H9 (cell line): ENCODE measurements around the gene PHAX. TPM values are rescaled to one million over a fixed set of nuclear protein-coding genes. Genes with fewer than 3 reads are reported as not detected.

ENCODE experiments used
- DNase-seq: peaks from one replicate; pipeline ENCODE4 v3.0.0-alpha.2; 2017
- H2AFZ ChIP-seq: one replicate; pipeline ENCODE4 v1.6.1; 2013; ENCODE audit warnings: mild to moderate bottlenecking, low read length, control low read depth, moderate library complexity
- H2AK5ac ChIP-seq: 2 replicates; pipeline ENCODE4 v1.6.1; 2013; ENCODE audit warnings: low read length, control low read depth, mixed read lengths; ENCODE audit not compliant: insufficient read length
- H2BK120ac ChIP-seq: one replicate; pipeline ENCODE4 v1.6.1; 2013; ENCODE audit warnings: low read depth, mild to moderate bottlenecking, low read length, control low read depth, inconsistent platforms; ENCODE audit not compliant: poor library complexity, severe bottlenecking
- H2BK12ac ChIP-seq: 2 replicates; pipeline ENCODE4 v1.6.1; 2013; ENCODE audit warnings: low read length, control low read depth, mixed read lengths, low read depth; ENCODE audit not compliant: insufficient read length
- H2BK15ac ChIP-seq: 2 replicates; pipeline ENCODE4 v1.6.1; 2013; ENCODE audit warnings: low read depth, low read length, control low read depth
- H2BK20ac ChIP-seq: one replicate; pipeline ENCODE4 v1.6.1; 2013; ENCODE audit warnings: low read depth, mild to moderate bottlenecking, low read length, control low read depth, inconsistent platforms; ENCODE audit not compliant: poor library complexity, severe bottlenecking
- H2BK5ac ChIP-seq: 2 replicates; pipeline ENCODE4 v1.6.1; 2013; ENCODE audit warnings: low read length, control low read depth, mixed read lengths; ENCODE audit not compliant: insufficient read length
- H3K14ac ChIP-seq: 2 replicates; pipeline ENCODE4 v1.6.1; 2013; ENCODE audit warnings: low read length, control low read depth; ENCODE audit not compliant: insufficient read depth
- H3K18ac ChIP-seq: 2 replicates; pipeline ENCODE4 v1.6.1; 2013; ENCODE audit warnings: low read depth, mild to moderate bottlenecking, mixed read lengths, low read length, control low read depth; ENCODE audit not compliant: insufficient read length
- H3K23ac ChIP-seq: 2 replicates; pipeline ENCODE4 v1.6.1; 2013; ENCODE audit warnings: low read length, control low read depth, mixed read lengths, low read depth; ENCODE audit not compliant: insufficient read length
- H3K23me2 ChIP-seq: 2 replicates; pipeline ENCODE4 v1.6.1; 2013; ENCODE audit warnings: low read depth, mild to moderate bottlenecking, mixed read lengths, low read length, control low read depth; ENCODE audit not compliant: insufficient read length, poor library complexity, severe bottlenecking
- H3K27ac ChIP-seq: 2 replicates; pipeline ENCODE4 v1.5.1; 2013; ENCODE audit warnings: low read length, control low read depth, mixed read lengths, low read depth; ENCODE audit not compliant: insufficient read length
- H3K27me3 ChIP-seq: 2 replicates; pipeline ENCODE4 v1.6.1; 2013; ENCODE audit warnings: low read length, control low read depth, inconsistent platforms; ENCODE audit not compliant: insufficient read depth
- H3K4ac ChIP-seq: 2 replicates; pipeline ENCODE4 v1.6.1; 2013; ENCODE audit warnings: low read depth, mild to moderate bottlenecking, control low read depth, inconsistent platforms, low read length, moderate library complexity
- H3K4me1 ChIP-seq: 2 replicates; pipeline ENCODE4 v1.6.1; 2013; ENCODE audit warnings: low read length, control low read depth, inconsistent platforms; ENCODE audit not compliant: insufficient read depth
- H3K4me2 ChIP-seq: 2 replicates; pipeline ENCODE4 v1.6.1; 2013; ENCODE audit warnings: low read length, control low read depth, mixed read lengths; ENCODE audit not compliant: insufficient read length, insufficient read depth
- H3K56ac ChIP-seq: 2 replicates; pipeline ENCODE4 v1.6.1; 2013; ENCODE audit warnings: low read depth, mild to moderate bottlenecking, mixed read lengths, low read length, control low read depth; ENCODE audit not compliant: insufficient read length
- H3K79me1 ChIP-seq: 2 replicates; pipeline ENCODE4 v1.6.1; 2013; ENCODE audit warnings: low read depth, mild to moderate bottlenecking, moderate library complexity, low read length, control low read depth, inconsistent platforms; ENCODE audit not compliant: insufficient read depth, poor library complexity, severe bottlenecking
- H3K79me2 ChIP-seq: 2 replicates; pipeline ENCODE4 v1.6.1; 2013; ENCODE audit warnings: low read length, control low read depth, inconsistent platforms; ENCODE audit not compliant: insufficient read depth
- H3K9ac ChIP-seq: 2 replicates; pipeline ENCODE4 v1.6.1; 2013; ENCODE audit warnings: low read length, control low read depth, mixed read lengths; ENCODE audit not compliant: insufficient read length; ENCODE audit errors: extremely low read depth
- H3K9me3 ChIP-seq: one replicate; pipeline ENCODE4 v1.6.1; 2013; ENCODE audit warnings: low read depth, low read length, inconsistent platforms; ENCODE audit not compliant: control insufficient read depth
- H3T11ph ChIP-seq: one replicate; pipeline ENCODE4 v1.6.1; 2013; ENCODE audit warnings: mild to moderate bottlenecking, low read length, control low read depth, inconsistent platforms
- H4K20me1 ChIP-seq: one replicate; pipeline ENCODE4 v1.6.1; 2013; ENCODE audit not compliant: control insufficient read depth, insufficient read length, insufficient read depth
- H4K5ac ChIP-seq: 2 replicates; pipeline ENCODE4 v1.6.1; 2013; ENCODE audit warnings: low read depth, mild to moderate bottlenecking, mixed read lengths, low read length, control low read depth; ENCODE audit not compliant: insufficient read length
- H4K8ac ChIP-seq: replicated peaks from 2 replicates; pipeline ENCODE4 v1.6.1; 2013; ENCODE audit warnings: low read length, control low read depth, mixed read lengths, low read depth; ENCODE audit not compliant: insufficient read length
- H4K91ac ChIP-seq: 2 replicates; pipeline ENCODE4 v1.6.1; 2013; ENCODE audit warnings: low read depth, mild to moderate bottlenecking, moderate library complexity, mixed read lengths, low read length, control low read depth; ENCODE audit not compliant: insufficient read length
- H3K27ac Mint-ChIP-seq, 3 experiments: 2 replicates in 2 of 3; 3 replicates in 1 of 3; pipeline ENCODE4 v1.8.0; 2020 to 2021; ENCODE audit warnings: mixed read lengths in 3 of 3, mild to moderate bottlenecking in 1 of 3, moderate library complexity in 1 of 3
- H3K27me3 Mint-ChIP-seq: 2 replicates; pipeline ENCODE4 v1.8.0; 2021; ENCODE audit warnings: low read depth, mild to moderate bottlenecking, moderate library complexity, mixed read lengths
- H3K36me3 Mint-ChIP-seq, 3 experiments: 2 replicates in 2 of 3; 3 replicates in 1 of 3; pipeline ENCODE4 v1.8.0; 2020 to 2021; ENCODE audit warnings: low read depth in 3 of 3, mixed read lengths in 3 of 3; ENCODE audit not compliant: insufficient read depth in 1 of 3
- H3K4me1 Mint-ChIP-seq, 2 experiments: 2 replicates each; pipeline ENCODE4 v1.8.0; 2020; ENCODE audit warnings: mixed read lengths in 2 of 2
- H3K4me3 Mint-ChIP-seq, 2 experiments: 2 replicates in 1 of 2; 3 replicates in 1 of 2; pipeline ENCODE4 v1.8.0; 2020 to 2021; ENCODE audit warnings: mild to moderate bottlenecking in 2 of 2, mixed read lengths in 2 of 2, moderate library complexity in 1 of 2
- H3K9me3 Mint-ChIP-seq, 2 experiments: 2 replicates in 1 of 2; 3 replicates in 1 of 2; pipeline ENCODE4 v1.8.0; 2020; ENCODE audit warnings: mild to moderate bottlenecking in 2 of 2, mixed read lengths in 2 of 2, moderate library complexity in 1 of 2
- CTCF ChIP-seq: fragments of 200-600 bp; sonication (generic); conservative IDR thresholded peaks from 3 replicates; pipeline ENCODE4 v1.8.0; 2021; ENCODE audit warnings: antibody characterized with exemption, mild to moderate bottlenecking
- WGBS: extraction: QIAGEN DNeasy Blood & Tissue Kit; methylation state at CpG from one replicate; pipeline ENCODE4 v1.1.7; 2013; ENCODE audit warnings: missing lambda C conversion rate, low lambda C conversion rate, mixed read lengths; ENCODE audit not compliant: insufficient read length; ENCODE audit errors: extremely low coverage; 5-methylcytosine and 5-hydroxymethylcytosine counted together
- total RNA-seq: library from RNA; stranded (reverse); gene quantifications from 2 replicates; pipeline ENCODE4 v1.2.1, GENCODE V29; 2021

The PHAX gene
- total RNA-seq, 1 experiment from 2014 or later, result 65.6 TPM

DNA sequence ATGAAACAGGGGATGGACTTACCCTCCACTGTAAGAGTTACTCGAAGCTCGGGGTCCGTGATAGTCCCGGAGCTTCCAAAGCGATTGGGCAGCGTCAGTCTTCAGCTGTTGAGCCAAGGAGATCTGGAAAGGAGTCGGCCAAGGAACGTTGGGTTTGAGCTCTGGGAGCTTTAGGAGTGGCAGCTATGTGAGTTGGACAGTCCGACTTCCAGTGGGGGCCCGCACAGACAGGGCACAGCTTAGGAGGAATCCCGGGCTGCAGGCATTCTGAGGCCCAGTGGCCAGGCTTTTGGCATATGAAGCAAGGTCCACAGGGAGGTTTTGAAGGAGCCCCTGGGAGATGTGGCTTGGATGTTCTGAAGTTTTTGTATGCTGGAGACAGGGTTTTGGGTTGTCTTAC, 72.7 kb downstream of the PHAX start:
- Mint-ChIP-seq H3K9me3 (peaks cover 0 to 4% of the 10 kb centered on the region in 2 experiments; a peak in 3 of 5 replicates), H3K27me3 (no peaks in the 10 kb centered on the region), H3K4me1 (peaks cover 24 to 28% of the 10 kb centered on the region in 2 experiments), H3K36me3 (peaks cover 0 to 2% (median 0%) of the 10 kb centered on the region in 3 experiments; a peak in 1 of 7 replicates), H3K4me3 (no peak overlapping the region), H3K27ac (peak overlapping the region in 1 of 3 experiments; percentile 19; a peak in 1 of 7 replicates)
- TF ChIP-seq CTCF, result no peak
- no peak overlapping the region for H3K18ac ChIP-seq
- H4K8ac ChIP-seq, result no peak overlapping the region
- no peak overlapping the region for H3T11ph ChIP-seq
- no peak overlapping the region for H3K9ac ChIP-seq
- no peaks in the 10 kb centered on the region for H3K79me2 ChIP-seq
- no peak overlapping the region for H3K14ac ChIP-seq
- no peak overlapping the region for H3K4me2 ChIP-seq
- H3K4me1 ChIP-seq, result peaks cover 7% of the 10 kb centered on the region; the same call in 1 of the 2 replicates
- H4K5ac ChIP-seq, result no peak overlapping the region
- H2BK120ac ChIP-seq, result no peak overlapping the region
- H3K27me3 ChIP-seq, result no peaks in the 10 kb centered on the region
- no peak overlapping the region for H3K56ac ChIP-seq
- WGBS, result no CpG with 5 or more reads among the region's 11 CpGs
- H3K27ac ChIP-seq, result no peak overlapping the region
- H3K9me3 ChIP-seq, result no peaks in the 10 kb centered on the region
- H2BK15ac ChIP-seq, result no peak overlapping the region
- no peak overlapping the region for H2AK5ac ChIP-seq
- no peaks in the 10 kb centered on the region for H4K20me1 ChIP-seq
- H2AFZ ChIP-seq, result no peak overlapping the region
- H2BK5ac ChIP-seq, result no peak overlapping the region
- no peak overlapping the region for H3K4ac ChIP-seq
- no peak overlapping the region for H4K91ac ChIP-seq
- no peak overlapping the region for H2BK20ac ChIP-seq
- H3K23me2 ChIP-seq, result no peaks in the 10 kb centered on the region
- H2BK12ac ChIP-seq, result no peak overlapping the region
- H3K79me1 ChIP-seq, result no peaks in the 10 kb centered on the region
- DNase-seq, result no peak
- no peak overlapping the region for H3K23ac ChIP-seq
